ENCODE results near the gene MGLL.
A peak's percentile ranks its signal among the peaks of the same experiment; 100 is the strongest.

The MGLL gene

GRCh38 chr3:127645371-127646015, 176.8 kb downstream of the MGLL start:
- H2BK5ac ChIP-seq (ENCODE audit: low read depth, low read length, poor library complexity), result no peak overlapping the region
- no peak overlapping the region for H2AK5ac ChIP-seq (ENCODE audit: low read length)
- no peaks in the 10 kb centered on the region for H3K9me3 ChIP-seq (ENCODE audit: insufficient read depth, low read depth, low read length)
- H4K12ac ChIP-seq (ENCODE audit: low read depth, low read length), result no peak overlapping the region
- no peaks in the 10 kb centered on the region for H3K79me2 ChIP-seq (ENCODE audit: control insufficient read depth, insufficient read depth, low read length, poor library complexity)
- no peak overlapping the region for H2BK12ac ChIP-seq (ENCODE audit: low read length)
- H3K36me3 ChIP-seq (ENCODE audit: control insufficient read depth in 1 of 2, insufficient read depth in 2 of 2, low read length in 2 of 2), result no peaks in the 10 kb centered on the region
- H3K14ac ChIP-seq (ENCODE audit: low read length), result no peak overlapping the region
- H3K27ac ChIP-seq (ENCODE audit: low read depth, low read length), result no peak overlapping the region
- no peak overlapping the region for H3K23ac ChIP-seq (ENCODE audit: low read length)
- H3K9ac ChIP-seq (ENCODE audit: low read length), result no peak overlapping the region
- DNase-seq, result no peak
- H4K8ac ChIP-seq (ENCODE audit: low read depth, low read length), result no peak overlapping the region
- H3K79me1 ChIP-seq (ENCODE audit: low read length), result no peaks in the 10 kb centered on the region
- H2BK120ac ChIP-seq (ENCODE audit: insufficient read depth, low read length, poor library complexity), result no peak overlapping the region
- H3K4me2 ChIP-seq (ENCODE audit: low read length), result no peak overlapping the region
- H4K91ac ChIP-seq (ENCODE audit: low read depth, low read length), result no peak overlapping the region
- no peak overlapping the region for H3K18ac ChIP-seq (ENCODE audit: low read length)
- no CpG with 5 or more reads among the region's 8 CpGs for WGBS (ENCODE audit: extremely low coverage, insufficient coverage, insufficient read length)
- no peak overlapping the region for H3K4me3 ChIP-seq (ENCODE audit: low read depth, low read length)
- H3K4ac ChIP-seq (ENCODE audit: low read depth, low read length), result no peak overlapping the region
- H3K27me3 ChIP-seq (ENCODE audit: insufficient read depth, low read length), result no peaks in the 10 kb centered on the region
- no peaks in the 10 kb centered on the region for H3K4me1 ChIP-seq (ENCODE audit: control insufficient read depth in 1 of 2, insufficient read depth in 2 of 2, low read length in 2 of 2)
- H2AFZ ChIP-seq (ENCODE audit: insufficient read depth, low read length, poor library complexity), result no peak overlapping the region

- no peak for DNase-seq
- no peak overlapping the region for H4K91ac ChIP-seq (ENCODE audit: low read depth, low read length)
- no peaks in the 10 kb centered on the region for H3K79me1 ChIP-seq (ENCODE audit: low read length)
- no peak overlapping the region for H3K4ac ChIP-seq (ENCODE audit: low read depth, low read length)
- no peak overlapping the region for H4K12ac ChIP-seq (ENCODE audit: low read depth, low read length)
- peaks cover 2 to 3% of the 10 kb centered on the region in 2 experiments for H3K4me1 ChIP-seq (ENCODE audit: control insufficient read depth in 1 of 2, insufficient read depth in 2 of 2, low read length in 2 of 2)
- no peak overlapping the region for H3K14ac ChIP-seq (ENCODE audit: low read length)
- H3K23ac ChIP-seq (ENCODE audit: low read length), result no peak overlapping the region
- H3K4me3 ChIP-seq (ENCODE audit: low read depth, low read length), result no peak overlapping the region
- no peaks in the 10 kb centered on the region for H3K36me3 ChIP-seq (ENCODE audit: control insufficient read depth in 1 of 2, insufficient read depth in 2 of 2, low read length in 2 of 2)
- WGBS (ENCODE audit: extremely low coverage, insufficient coverage, insufficient read length), result no CpG with 5 or more reads among the region's 5 CpGs
- H3K9me3 ChIP-seq (ENCODE audit: insufficient read depth, low read depth, low read length), result no peaks in the 10 kb centered on the region
- H4K8ac ChIP-seq (ENCODE audit: low read depth, low read length), result no peak overlapping the region
- H3K9ac ChIP-seq (ENCODE audit: low read length), result no peak overlapping the region
- no peak overlapping the region for H3K27ac ChIP-seq (ENCODE audit: low read depth, low read length)
- H3K4me2 ChIP-seq (ENCODE audit: low read length), result no peak overlapping the region
- H2AK5ac ChIP-seq (ENCODE audit: low read length), result no peak overlapping the region
- H3K18ac ChIP-seq (ENCODE audit: low read length), result no peak overlapping the region
- H3K79me2 ChIP-seq (ENCODE audit: control insufficient read depth, insufficient read depth, low read length, poor library complexity), result no peaks in the 10 kb centered on the region
- no peak overlapping the region for H2BK5ac ChIP-seq (ENCODE audit: low read depth, low read length, poor library complexity)
- no peak overlapping the region for H2AFZ ChIP-seq (ENCODE audit: insufficient read depth, low read length, poor library complexity)
- no peaks in the 10 kb centered on the region for H3K27me3 ChIP-seq (ENCODE audit: insufficient read depth, low read length)
- H2BK120ac ChIP-seq (ENCODE audit: insufficient read depth, low read length, poor library complexity), result no peak overlapping the region
- H2BK12ac ChIP-seq (ENCODE audit: low read length), result no peak overlapping the region
Observed at GRCh38 chr3:127644641-127645370, 177.5 kb downstream of the MGLL start.

GRCh38 chr3:127640042-127640355, 182.3 kb downstream of the MGLL start:
- H3K9ac ChIP-seq (ENCODE audit: low read length), result no peak overlapping the region
- no peaks in the 10 kb centered on the region for H3K27me3 ChIP-seq (ENCODE audit: insufficient read depth, low read length)
- no peak overlapping the region for H3K4ac ChIP-seq (ENCODE audit: low read depth, low read length)
- H3K18ac ChIP-seq (ENCODE audit: low read length), result no peak overlapping the region
- no peak for DNase-seq
- H3K4me1 ChIP-seq (ENCODE audit: control insufficient read depth in 1 of 2, insufficient read depth in 2 of 2, low read length in 2 of 2), result peaks cover 11 to 17% of the 10 kb centered on the region in 2 experiments
- H3K4me3 ChIP-seq (ENCODE audit: low read depth, low read length), result no peak overlapping the region
- H2BK5ac ChIP-seq (ENCODE audit: low read depth, low read length, poor library complexity), result peak overlapping the region; percentile 13
- H2BK12ac ChIP-seq (ENCODE audit: low read length), result peak overlapping the region; percentile 72
- no peak overlapping the region for H4K8ac ChIP-seq (ENCODE audit: low read depth, low read length)
- H4K12ac ChIP-seq (ENCODE audit: low read depth, low read length), result no peak overlapping the region
- H2AK5ac ChIP-seq (ENCODE audit: low read length), result no peak overlapping the region
- H3K79me1 ChIP-seq (ENCODE audit: low read length), result peaks cover 7% of the 10 kb centered on the region
- H3K23ac ChIP-seq (ENCODE audit: low read length), result no peak overlapping the region
- no peak overlapping the region for H3K14ac ChIP-seq (ENCODE audit: low read length)
- H2AFZ ChIP-seq (ENCODE audit: insufficient read depth, low read length, poor library complexity), result no peak overlapping the region
- no peaks in the 10 kb centered on the region for H3K9me3 ChIP-seq (ENCODE audit: insufficient read depth, low read depth, low read length)
- no peaks in the 10 kb centered on the region for H3K36me3 ChIP-seq (ENCODE audit: control insufficient read depth in 1 of 2, insufficient read depth in 2 of 2, low read length in 2 of 2)
- no peaks in the 10 kb centered on the region for H3K79me2 ChIP-seq (ENCODE audit: control insufficient read depth, insufficient read depth, low read length, poor library complexity)
- WGBS (ENCODE audit: extremely low coverage, insufficient coverage, insufficient read length), result no CpG with 5 or more reads among the region's 3 CpGs
- no peak overlapping the region for H3K4me2 ChIP-seq (ENCODE audit: low read length)
- peak overlapping the region; percentile 67 for H3K27ac ChIP-seq (ENCODE audit: low read depth, low read length)
- H4K91ac ChIP-seq (ENCODE audit: low read depth, low read length), result peak overlapping the region; percentile 40
- no peak overlapping the region for H2BK120ac ChIP-seq (ENCODE audit: insufficient read depth, low read length, poor library complexity)

- Histone ChIP-seq H3K27ac (ENCODE audit: low read depth, low read length) (peak overlapping the region; percentile 67), H3K9me3 (ENCODE audit: insufficient read depth, low read depth, low read length) (no peaks in the 10 kb centered on the region), H3K9ac (ENCODE audit: low read length) (no peak overlapping the region), H3K23ac (ENCODE audit: low read length) (no peak overlapping the region), H3K79me1 (ENCODE audit: low read length) (peaks cover 7% of the 10 kb centered on the region), H3K4ac (ENCODE audit: low read depth, low read length) (no peak overlapping the region), H3K4me3 (ENCODE audit: low read depth, low read length) (no peak overlapping the region), H3K36me3 (ENCODE audit: control insufficient read depth in 1 of 2, insufficient read depth in 2 of 2, low read length in 2 of 2) (no peaks in the 10 kb centered on the region), H3K14ac (ENCODE audit: low read length) (peak overlapping the region; percentile 65), H2BK12ac (ENCODE audit: low read length) (peak overlapping the region; percentile 77), H2AFZ (ENCODE audit: insufficient read depth, low read length, poor library complexity) (peak overlapping the region; percentile 25), H3K18ac (ENCODE audit: low read length) (peak overlapping the region; percentile 68), H2BK5ac (ENCODE audit: low read depth, low read length, poor library complexity) (peak overlapping the region; percentile 14), H3K79me2 (ENCODE audit: control insufficient read depth, insufficient read depth, low read length, poor library complexity) (no peaks in the 10 kb centered on the region), H2BK120ac (ENCODE audit: insufficient read depth, low read length, poor library complexity) (peak overlapping the region; percentile 52), H2AK5ac (ENCODE audit: low read length) (peak overlapping the region; percentile 67), H4K8ac (ENCODE audit: low read depth, low read length) (no peak overlapping the region), H3K4me1 (ENCODE audit: control insufficient read depth in 1 of 2, insufficient read depth in 2 of 2, low read length in 2 of 2) (peaks cover 11 to 17% of the 10 kb centered on the region in 2 experiments), H4K91ac (ENCODE audit: low read depth, low read length) (peak overlapping the region; percentile 28), H4K12ac (ENCODE audit: low read depth, low read length) (no peak overlapping the region), H3K27me3 (ENCODE audit: insufficient read depth, low read length) (no peaks in the 10 kb centered on the region), H3K4me2 (ENCODE audit: low read length) (peak overlapping the region; percentile 13)
- DNase-seq, result peak; percentile 81 to 89
- WGBS (ENCODE audit: extremely low coverage, insufficient coverage, insufficient read length), result no CpG with 5 or more reads among the region's 5 CpGs
Observed at GRCh38 chr3:127639173-127640041, 182.9 kb downstream of the MGLL start.

Data from trophoblast cell (in vitro differentiated cells and primary cell).